Coronary artery (tissue), 2 donors: ENCODE data around the gene LYPD1.

ENCODE experiments used
- DNase-seq: peaks from one replicate; pipeline ENCODE4 v3.0.0-alpha.2; 2017; ENCODE audit warnings: low spot score
- H3K27ac ChIP-seq, 2 donors: fragments of 200-600 bp; sonication (generic); one replicate each; pipeline ENCODE4 v1.5.1; 2016 to 2019
- H3K4me3 ChIP-seq: fragments of 200-600 bp; sonication (generic); 2 replicates; pipeline ENCODE4 v1.5.1; 2016; ENCODE audit warnings: mild to moderate bottlenecking, moderate library complexity
- TF ChIP-seq, protein P1 (sequence below): fragments of 200-600 bp; sonication (generic); IDR thresholded peaks from one replicate; pipeline ENCODE4 v1.5.1; 2019; ENCODE audit warnings: antibody characterized with exemption

Gene LYPD1

DNA sequence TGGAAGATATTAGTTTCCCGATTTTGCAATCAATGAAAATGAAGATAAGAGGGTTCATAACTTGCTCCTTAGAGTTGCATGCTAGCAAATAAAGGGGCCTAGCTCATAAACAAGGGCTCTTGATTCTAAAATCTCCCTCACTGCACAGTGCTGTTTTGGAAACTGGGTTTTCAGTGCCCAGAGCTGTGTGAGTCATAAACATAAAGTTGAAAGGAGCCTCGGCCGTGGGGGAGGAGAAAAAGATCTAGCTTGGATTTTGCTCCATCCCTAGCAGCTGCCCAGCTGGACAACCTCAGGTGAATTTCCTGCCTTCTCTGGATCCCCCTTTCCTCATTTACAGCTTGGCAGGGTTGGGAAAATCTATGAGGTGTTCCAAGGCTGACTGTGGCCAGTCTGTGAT, 42.5 kb downstream of the LYPD1 start:
- no peak overlapping the region for H3K27ac ChIP-seq
- no peak for DNase-seq
- H3K4me3 ChIP-seq = no peak overlapping the region
- TF ChIP-seq, protein P1, sequence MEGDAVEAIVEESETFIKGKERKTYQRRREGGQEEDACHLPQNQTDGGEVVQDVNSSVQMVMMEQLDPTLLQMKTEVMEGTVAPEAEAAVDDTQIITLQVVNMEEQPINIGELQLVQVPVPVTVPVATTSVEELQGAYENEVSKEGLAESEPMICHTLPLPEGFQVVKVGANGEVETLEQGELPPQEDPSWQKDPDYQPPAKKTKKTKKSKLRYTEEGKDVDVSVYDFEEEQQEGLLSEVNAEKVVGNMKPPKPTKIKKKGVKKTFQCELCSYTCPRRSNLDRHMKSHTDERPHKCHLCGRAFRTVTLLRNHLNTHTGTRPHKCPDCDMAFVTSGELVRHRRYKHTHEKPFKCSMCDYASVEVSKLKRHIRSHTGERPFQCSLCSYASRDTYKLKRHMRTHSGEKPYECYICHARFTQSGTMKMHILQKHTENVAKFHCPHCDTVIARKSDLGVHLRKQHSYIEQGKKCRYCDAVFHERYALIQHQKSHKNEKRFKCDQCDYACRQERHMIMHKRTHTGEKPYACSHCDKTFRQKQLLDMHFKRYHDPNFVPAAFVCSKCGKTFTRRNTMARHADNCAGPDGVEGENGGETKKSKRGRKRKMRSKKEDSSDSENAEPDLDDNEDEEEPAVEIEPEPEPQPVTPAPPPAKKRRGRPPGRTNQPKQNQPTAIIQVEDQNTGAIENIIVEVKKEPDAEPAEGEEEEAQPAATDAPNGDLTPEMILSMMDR = no peak

DNA sequence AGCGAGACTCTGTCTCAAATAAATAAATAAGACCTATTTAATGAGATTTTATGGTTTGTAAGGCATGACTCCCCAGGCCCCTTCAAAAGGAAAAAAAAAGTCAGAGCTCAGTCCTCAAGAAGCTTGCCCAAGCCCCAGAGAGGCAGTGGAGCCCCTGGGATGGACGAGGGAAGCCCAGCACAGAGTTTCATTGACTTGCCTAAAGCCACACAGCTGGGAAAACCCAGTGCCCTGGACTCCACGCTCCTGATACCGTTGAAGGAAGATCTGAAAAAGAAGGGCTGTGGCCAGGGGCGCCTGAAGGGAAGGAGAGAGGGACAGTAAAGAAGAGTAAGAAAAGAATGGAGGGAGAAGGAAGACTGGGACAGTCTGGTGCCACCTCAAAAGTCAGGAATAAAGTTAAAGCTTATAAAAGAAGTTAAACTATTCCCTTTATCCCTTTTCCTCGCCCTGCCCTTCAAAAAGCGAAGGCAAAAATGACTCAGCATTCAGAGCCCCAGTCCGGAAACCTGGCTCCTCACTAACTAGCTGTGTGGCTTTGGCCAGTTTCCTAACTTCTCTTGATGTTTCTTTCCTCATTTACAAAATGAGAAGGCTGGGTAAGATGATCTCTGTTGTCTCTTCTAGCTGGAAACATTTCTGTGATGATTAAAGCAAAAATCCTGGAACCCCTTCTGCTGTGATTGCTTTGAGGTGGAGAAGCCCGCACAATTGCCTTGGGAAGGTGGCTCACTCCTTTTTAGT, 46.7 kb downstream of the LYPD1 start:
- no peak for DNase-seq
- Histone ChIP-seq H3K27ac (no peak overlapping the region), H3K4me3 (no peak overlapping the region)
- TF ChIP-seq, protein P1 = no peak

DNA sequence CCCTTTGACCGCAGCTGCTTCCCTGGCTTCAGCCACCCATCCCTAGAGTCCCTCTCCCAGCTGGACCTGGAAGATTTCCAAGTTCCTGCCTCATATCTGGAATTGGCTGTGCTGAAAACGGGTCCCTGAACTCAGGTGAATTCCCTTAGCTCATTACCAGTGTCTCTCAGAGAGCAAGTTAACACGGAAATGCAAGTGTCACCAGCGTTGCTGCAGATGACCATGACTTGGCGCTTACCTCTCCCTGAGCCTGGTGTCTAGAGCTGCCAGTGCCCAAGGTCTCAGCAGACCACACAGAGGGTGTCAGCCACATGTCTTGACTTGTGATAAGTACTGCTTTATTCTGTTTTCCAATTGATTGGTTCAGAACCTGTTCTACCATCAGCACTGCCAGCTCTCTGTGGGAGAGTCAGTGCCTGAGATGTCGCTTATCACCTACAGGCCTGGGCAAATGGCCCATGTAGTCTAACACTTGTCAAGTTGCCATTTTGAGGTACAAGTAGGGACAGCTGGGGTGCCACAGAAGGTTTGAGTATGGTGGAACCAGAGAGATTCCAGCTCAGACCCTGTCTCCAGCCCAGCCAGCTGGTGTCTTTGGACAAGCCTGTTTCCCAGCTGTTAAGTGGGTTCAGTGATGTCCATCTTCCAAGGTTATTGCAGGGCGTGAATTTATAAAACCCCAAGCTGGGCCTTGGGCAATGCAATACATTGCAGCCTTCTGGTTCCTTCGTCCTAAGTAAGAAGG, 48.7 kb downstream of the LYPD1 start:
- Histone ChIP-seq H3K4me3 (no peak overlapping the region), H3K27ac (no peak overlapping the region)
- no peak for DNase-seq
- TF ChIP-seq, protein P1 = no peak

DNA sequence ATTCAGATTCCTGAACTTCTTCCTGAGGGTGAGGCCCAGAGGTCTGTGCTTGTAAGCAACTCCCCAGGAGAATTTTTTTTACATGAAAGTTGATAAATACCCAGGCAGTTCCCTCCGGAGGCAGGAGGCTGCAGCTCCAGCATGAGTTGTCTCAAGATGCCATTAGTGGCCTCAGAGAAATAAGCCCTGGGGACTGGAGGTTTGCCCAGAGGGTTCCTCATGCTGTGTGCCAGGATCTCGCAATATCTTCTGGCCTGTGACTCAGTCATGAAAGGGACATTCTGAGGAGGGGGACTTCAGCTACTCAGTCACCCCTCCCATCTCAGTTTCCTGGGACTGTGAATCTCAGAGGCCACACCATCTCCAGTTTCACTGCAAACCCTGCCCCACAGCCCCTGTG, 49.9 kb downstream of the LYPD1 start:
- no peak overlapping the region for H3K4me3 ChIP-seq
- TF ChIP-seq, protein P1 = no peak
- no peak overlapping the region for H3K27ac ChIP-seq
- DNase-seq = no peak

DNA sequence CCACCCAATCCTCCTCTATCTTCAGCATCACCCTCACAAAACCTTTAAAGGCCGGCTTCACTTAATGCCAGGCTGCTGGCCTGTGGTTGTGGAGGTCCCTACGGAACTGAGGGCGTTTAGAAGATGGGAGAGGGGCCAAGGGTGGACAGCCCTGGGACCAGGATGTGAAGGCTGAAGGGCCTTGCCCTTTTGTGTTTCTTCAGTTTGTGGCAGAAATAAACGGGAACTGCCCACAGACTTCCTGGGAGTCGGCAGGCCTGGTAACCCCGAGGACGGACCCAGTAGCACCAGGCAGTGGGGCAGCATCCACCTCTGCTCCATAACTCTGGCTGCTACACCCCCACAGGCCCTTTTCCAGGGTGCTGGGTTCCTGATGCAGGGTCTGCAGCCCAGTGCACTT, 51.3 kb downstream of the LYPD1 start:
- no peak for DNase-seq
- H3K4me3 ChIP-seq = no peak overlapping the region
- TF ChIP-seq, protein P1 = no peak
- H3K27ac ChIP-seq = no peak overlapping the region

DNA sequence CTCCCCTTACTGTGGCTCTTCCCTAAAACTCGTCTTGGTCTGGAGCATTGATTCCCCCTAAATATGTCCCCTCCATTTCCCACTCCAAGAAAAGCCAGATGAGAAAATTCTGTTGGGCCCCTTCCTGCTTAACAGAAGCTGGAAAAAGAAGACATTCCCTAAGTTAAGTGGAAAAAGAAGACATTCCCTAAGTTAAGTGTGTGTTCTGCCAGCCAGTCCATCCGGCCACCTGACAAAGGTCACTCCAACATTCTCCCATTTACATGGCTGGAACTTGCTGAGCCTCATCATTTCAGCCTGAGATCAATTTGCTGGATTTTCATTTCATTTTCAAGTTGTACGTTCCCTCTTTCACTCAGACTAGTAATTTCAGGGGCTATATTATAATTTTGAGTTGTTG, 52.0 kb downstream of the LYPD1 start:
- TF ChIP-seq, protein P1 = no peak
- Histone ChIP-seq H3K27ac (no peak overlapping the region), H3K4me3 (no peak overlapping the region)
- no peak for DNase-seq
